CD8-positive, alpha-beta memory T cell (primary cell): ENCODE data around the gene OR52J3. TPM values are rescaled to one million over a fixed set of nuclear protein-coding genes. Genes with fewer than 3 reads are reported as not detected.
"Not testable (repeated sequence)": the region's sequence is repeated elsewhere in the genome, so short reads cannot be mapped to it uniquely, and the experiment has no call there.

Experiments
- CTCF ChIA-PET: fragments of 350-600 bp; sonication (Branson Sonifier 250); formaldehyde crosslinking; loops from one replicate; lab custom pipeline; 2021; ENCODE audit warnings: antibody characterized with exemption; lab: Charles Lee
- POLR2A ChIA-PET: fragments of 350-600 bp; sonication (Branson Sonifier 250); formaldehyde crosslinking; loops from one replicate; lab custom pipeline; 2021; ENCODE audit warnings: antibody characterized with exemption; lab: Charles Lee
- DNase-seq, 5 donors: peaks; one replicate each; pipeline versions ENCODE4 v3.0.0 to v3.0.0-alpha.2; 2020 to 2022; ENCODE audit warnings: mixed read lengths in 1 of 5
- H3K27ac ChIP-seq: one replicate; pipeline ENCODE4 v1.7.0; 2013; ENCODE audit warnings: low read depth, mild to moderate bottlenecking, low read length, moderate library complexity
- H3K27me3 ChIP-seq: 2 replicates; pipeline ENCODE4 v1.7.0; 2013; ENCODE audit warnings: low read length, mild to moderate bottlenecking; ENCODE audit not compliant: insufficient read depth, poor library complexity, severe bottlenecking
- H3K36me3 ChIP-seq: 2 replicates; pipeline ENCODE4 v1.7.0; 2013; ENCODE audit warnings: mild to moderate bottlenecking, low read length, moderate library complexity; ENCODE audit not compliant: insufficient read depth
- H3K4me1 ChIP-seq: 2 replicates; pipeline ENCODE4 v1.7.0; 2013; ENCODE audit warnings: mild to moderate bottlenecking, low read length, moderate library complexity; ENCODE audit not compliant: insufficient read depth
- H3K4me3 ChIP-seq: 2 replicates; pipeline ENCODE4 v1.7.0; 2013; ENCODE audit warnings: mild to moderate bottlenecking, low read length
- H3K9me3 ChIP-seq: 2 replicates; pipeline ENCODE4 v1.7.0; 2013; ENCODE audit warnings: mild to moderate bottlenecking, low read length
- H3K27ac Mint-ChIP-seq, 8 donors: one replicate each; pipeline ENCODE4 v1.8.0; 2020 to 2021; ENCODE audit warnings: mixed read lengths in 8 of 8, mild to moderate bottlenecking in 6 of 8, inconsistent platforms in 3 of 8, moderate library complexity in 3 of 8
- H3K27me3 Mint-ChIP-seq, 2 donors: one replicate each; pipeline ENCODE4 v1.8.0; 2020 to 2021; ENCODE audit warnings: mixed read lengths in 2 of 2, mild to moderate bottlenecking in 1 of 2, moderate library complexity in 1 of 2
- H3K36me3 Mint-ChIP-seq, 3 donors: one replicate each; pipeline ENCODE4 v1.8.0; 2020 to 2021; ENCODE audit warnings: mixed read lengths in 3 of 3, inconsistent platforms in 1 of 3, mild to moderate bottlenecking in 1 of 3
- H3K4me1 Mint-ChIP-seq, 3 donors: one replicate each; pipeline ENCODE4 v1.8.0; 2020 to 2021; ENCODE audit warnings: mixed read lengths in 3 of 3, inconsistent platforms in 1 of 3, mild to moderate bottlenecking in 1 of 3
- H3K4me3 Mint-ChIP-seq, 7 donors: one replicate each; pipeline ENCODE4 v1.8.0; 2020 to 2021; ENCODE audit warnings: mixed read lengths in 7 of 7, mild to moderate bottlenecking in 6 of 7, moderate library complexity in 4 of 7, inconsistent platforms in 2 of 7
- H3K9me3 Mint-ChIP-seq, 5 donors: one replicate each; pipeline ENCODE4 v1.8.0; 2020 to 2022; ENCODE audit warnings: mixed read lengths in 5 of 5, mild to moderate bottlenecking in 3 of 5, moderate library complexity in 2 of 5, inconsistent platforms in 1 of 5
- polyA plus RNA-seq: library from polyadenylated mRNA; unstranded; fragments of 300-500 nt; fragmentation: Illumina TruSeq; gene quantifications from one replicate; pipeline ENCODE4 v1.2.3, GENCODE V29; 2021
- total RNA-seq, 2 experiments: library from RNA; stranded (reverse); gene quantifications; one replicate each; pipeline ENCODE4 v1.2.3, GENCODE V29; 2021

Gene OR52J3
- total and polyA plus RNA-seq, 3 experiments from 2014 or later, result not detected

DNA sequence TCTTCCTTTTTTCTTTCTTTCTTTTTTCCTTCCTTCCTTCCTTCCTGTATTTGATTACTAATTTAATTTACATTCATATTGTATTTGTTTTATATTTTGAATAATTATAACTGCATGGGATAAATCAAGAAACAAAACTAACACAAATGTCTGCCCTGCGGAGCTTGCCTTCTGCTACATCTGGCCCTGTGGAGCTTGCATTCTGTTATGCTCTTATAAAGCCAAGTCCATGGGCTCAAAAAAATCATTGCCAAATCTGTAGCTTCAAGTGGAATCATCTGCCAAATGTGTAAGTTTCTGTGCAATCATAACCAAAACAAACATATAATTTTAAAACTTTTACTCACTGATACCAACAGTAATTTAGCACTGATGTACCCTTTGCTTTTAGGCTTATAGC lies 8.0 kb upstream of the OR52J3 start:
- ChIA-PET CTCF (no interaction called here), POLR2A (no interaction called here)
- Mint-ChIP-seq H3K4me3 (no peak overlapping the region), H3K9me3 (peaks cover 0 to 2% (median 0%) of the 10 kb centered on the region in 5 donors), H3K4me1 (no peaks in the 10 kb centered on the region), H3K36me3 (no peaks in the 10 kb centered on the region), H3K27ac (no peak overlapping the region), H3K27me3 (no peaks in the 10 kb centered on the region)
- H3K4me1 ChIP-seq, result no peaks in the 10 kb centered on the region
- H3K4me3 ChIP-seq, result no peak overlapping the region
- no peak for DNase-seq
- H3K27ac ChIP-seq, result no peak overlapping the region
- H3K9me3 ChIP-seq, result no peaks in the 10 kb centered on the region
- no peaks in the 10 kb centered on the region for H3K36me3 ChIP-seq
- H3K27me3 ChIP-seq, result no peaks in the 10 kb centered on the region

DNA sequence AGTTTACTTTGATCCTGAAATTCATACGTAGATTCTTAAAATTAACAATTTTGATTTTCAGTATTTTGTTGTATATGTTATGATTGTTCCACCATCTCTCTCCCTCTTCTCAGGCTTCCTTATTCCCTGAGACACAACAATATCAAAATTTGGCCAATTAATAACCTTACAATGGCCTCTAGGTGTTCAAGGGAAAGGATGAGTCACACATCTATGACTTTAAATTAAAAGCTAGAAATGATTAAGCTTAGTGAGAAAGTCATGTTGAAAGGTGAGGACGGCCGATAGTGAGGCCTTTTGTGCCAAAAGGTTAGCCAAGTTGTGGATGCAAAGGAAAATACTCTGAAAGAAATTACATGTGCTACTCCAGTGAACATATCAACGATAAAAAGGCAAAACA lies 5.5 kb upstream of the OR52J3 start:
- Mint-ChIP-seq H3K36me3 (no peaks in the 10 kb centered on the region), H3K27ac (no peak overlapping the region), H3K4me3 (no peak overlapping the region), H3K27me3 (no peaks in the 10 kb centered on the region), H3K4me1 (no peaks in the 10 kb centered on the region), H3K9me3 (peaks cover 0 to 2% (median 0%) of the 10 kb centered on the region in 5 donors)
- ChIA-PET POLR2A (no interaction called here), CTCF (no interaction called here)
- H3K4me1 ChIP-seq, result no peaks in the 10 kb centered on the region
- no peak for DNase-seq
- H3K4me3 ChIP-seq, result no peak overlapping the region
- H3K36me3 ChIP-seq, result no peaks in the 10 kb centered on the region
- H3K9me3 ChIP-seq, result no peaks in the 10 kb centered on the region
- no peak overlapping the region for H3K27ac ChIP-seq
- H3K27me3 ChIP-seq, result no peaks in the 10 kb centered on the region

DNA sequence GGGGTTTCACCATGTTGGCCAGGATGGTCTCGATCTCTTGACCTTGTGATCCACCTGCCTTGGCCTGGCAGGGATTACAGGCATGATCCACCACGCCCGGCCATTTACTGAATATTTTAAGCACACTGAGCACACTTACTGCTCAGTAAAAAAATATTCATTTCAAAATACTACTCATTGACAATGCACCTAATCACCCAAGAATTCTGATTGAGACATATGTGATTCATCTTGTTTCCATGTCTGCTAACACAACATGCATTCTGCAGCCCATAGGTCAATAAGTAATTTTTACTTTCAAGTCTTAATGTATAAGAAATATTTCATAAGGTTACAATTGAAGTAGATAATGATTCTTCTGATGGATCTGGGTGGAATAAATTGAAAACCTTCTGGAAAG lies 4.2 kb upstream of the OR52J3 start:
- no peaks in the 10 kb centered on the region for H3K4me1 Mint-ChIP-seq
- peaks cover 0 to 2% (median 0%) of the 10 kb centered on the region in 5 donors for H3K9me3 Mint-ChIP-seq
- H3K4me3 Mint-ChIP-seq, result no peak overlapping the region
- Histone ChIP-seq H3K36me3 (no peaks in the 10 kb centered on the region), H3K27ac (no peak overlapping the region), H3K27me3 (no peaks in the 10 kb centered on the region), H3K9me3 (no peaks in the 10 kb centered on the region), H3K4me3 (no peak overlapping the region), H3K4me1 (no peaks in the 10 kb centered on the region)
- no peaks in the 10 kb centered on the region for H3K36me3 Mint-ChIP-seq
- ChIA-PET POLR2A (no interaction called here), CTCF (no interaction called here)
- H3K27me3 Mint-ChIP-seq, result no peaks in the 10 kb centered on the region
- H3K27ac Mint-ChIP-seq, result no peak overlapping the region
- no peak for DNase-seq

DNA sequence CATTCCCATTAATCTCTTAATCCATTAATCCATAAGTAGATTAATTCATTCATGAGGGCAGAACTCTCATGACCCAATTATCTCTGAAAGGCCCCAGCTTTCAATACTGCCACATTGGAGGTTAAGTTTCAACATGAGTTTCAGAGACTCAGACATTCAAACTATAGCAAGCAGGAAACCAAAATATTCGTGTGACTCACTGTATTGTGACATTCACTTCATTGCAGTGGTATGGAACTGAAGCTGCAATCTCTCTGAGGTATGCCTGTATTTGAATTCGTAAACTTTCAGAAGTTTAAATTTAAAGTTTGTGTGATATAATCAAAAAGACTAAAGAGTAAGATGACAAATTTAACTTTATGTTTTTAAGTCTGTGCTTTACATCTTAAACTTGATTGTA lies 2.9 kb upstream of the OR52J3 start:
- H3K4me3 ChIP-seq, result no peak overlapping the region
- CTCF ChIA-PET, result no interaction called here

DNA sequence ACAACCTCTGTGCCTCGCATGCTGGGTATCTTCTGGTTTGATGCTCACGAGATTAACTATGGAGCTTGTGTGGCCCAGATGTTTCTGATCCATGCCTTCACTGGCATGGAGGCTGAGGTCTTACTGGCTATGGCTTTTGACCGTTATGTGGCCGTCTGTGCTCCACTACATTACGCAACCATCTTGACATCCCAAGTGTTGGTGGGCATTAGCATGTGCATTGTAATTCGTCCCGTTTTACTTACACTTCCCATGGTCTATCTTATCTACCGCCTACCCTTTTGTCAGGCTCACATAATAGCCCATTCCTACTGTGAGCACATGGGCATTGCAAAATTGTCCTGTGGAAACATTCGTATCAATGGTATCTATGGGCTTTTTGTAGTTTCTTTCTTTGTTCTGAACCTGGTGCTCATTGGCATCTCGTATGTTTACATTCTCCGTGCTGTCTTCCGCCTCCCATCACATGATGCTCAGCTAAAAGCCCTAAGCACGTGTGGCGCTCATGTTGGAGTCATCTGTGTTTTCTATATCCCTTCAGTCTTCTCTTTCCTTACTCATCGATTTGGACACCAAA lies 516 bp downstream of the OR52J3 start:
- Mint-ChIP-seq H3K4me3 (no peak overlapping the region), H3K27me3 (no peaks in the 10 kb centered on the region), H3K9me3 (no peaks in the 10 kb centered on the region), H3K36me3 (no peaks in the 10 kb centered on the region), H3K4me1 (no peaks in the 10 kb centered on the region), H3K27ac (no peak overlapping the region)
- Histone ChIP-seq H3K9me3 (no peaks in the 10 kb centered on the region), H3K27ac (no peak overlapping the region), H3K36me3 (no peaks in the 10 kb centered on the region), H3K27me3 (no peaks in the 10 kb centered on the region), H3K4me3 (no peak overlapping the region), H3K4me1 (no peaks in the 10 kb centered on the region)
- CTCF ChIA-PET, result no interaction called here
- POLR2A ChIA-PET, result no interaction called here
- DNase-seq, result no peak

More for the DNA sequence above, 2.9 kb upstream of the OR52J3 start:
- H3K4me3 Mint-ChIP-seq, result no peak overlapping the region
- H3K27me3 ChIP-seq, result no peaks in the 10 kb centered on the region
- H3K4me1 Mint-ChIP-seq, result no peaks in the 10 kb centered on the region
- H3K9me3 ChIP-seq, result no peaks in the 10 kb centered on the region
- DNase-seq, result no peak
- POLR2A ChIA-PET, result no interaction called here
- no peaks in the 10 kb centered on the region for H3K9me3 Mint-ChIP-seq
- H3K27ac Mint-ChIP-seq, result no peak overlapping the region
- no peak overlapping the region for H3K27ac ChIP-seq
- H3K4me1 ChIP-seq, result no peaks in the 10 kb centered on the region
- H3K36me3 ChIP-seq, result no peaks in the 10 kb centered on the region
- H3K27me3 Mint-ChIP-seq, result no peaks in the 10 kb centered on the region
- H3K36me3 Mint-ChIP-seq, result no peaks in the 10 kb centered on the region

DNA sequence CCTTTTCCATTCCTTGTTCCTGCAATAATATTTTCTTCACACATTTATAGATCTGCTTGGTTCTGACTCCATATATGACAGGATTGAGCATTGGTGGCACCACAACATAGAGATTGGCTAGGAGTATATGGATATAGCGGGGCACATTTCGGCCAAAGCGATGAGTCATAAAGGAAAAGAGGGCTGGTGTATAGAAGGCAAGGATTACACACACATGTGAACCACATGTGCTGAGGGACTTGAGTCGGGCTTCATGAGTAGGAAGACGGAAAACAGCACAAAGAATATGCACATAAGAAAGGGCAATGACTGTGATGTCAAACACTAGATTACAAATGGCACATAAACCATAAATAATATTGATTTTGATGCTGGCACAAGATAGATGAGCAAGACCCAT lies 12.4 kb downstream of the OR52J3 start:
- H3K36me3 ChIP-seq, DNase-seq, H3K4me1 ChIP-seq, H3K27ac Mint-ChIP-seq, H3K27me3 Mint-ChIP-seq, H3K4me3 ChIP-seq, H3K36me3 Mint-ChIP-seq, H3K27ac ChIP-seq, H3K9me3 ChIP-seq, CTCF ChIA-PET, H3K4me3 Mint-ChIP-seq, H3K4me1 Mint-ChIP-seq, POLR2A ChIA-PET, H3K27me3 ChIP-seq: not testable (repeated sequence)
- H3K9me3 Mint-ChIP-seq, result peaks cover 0 to 11% (median 3%) of the 10 kb centered on the region in 5 donors

DNA sequence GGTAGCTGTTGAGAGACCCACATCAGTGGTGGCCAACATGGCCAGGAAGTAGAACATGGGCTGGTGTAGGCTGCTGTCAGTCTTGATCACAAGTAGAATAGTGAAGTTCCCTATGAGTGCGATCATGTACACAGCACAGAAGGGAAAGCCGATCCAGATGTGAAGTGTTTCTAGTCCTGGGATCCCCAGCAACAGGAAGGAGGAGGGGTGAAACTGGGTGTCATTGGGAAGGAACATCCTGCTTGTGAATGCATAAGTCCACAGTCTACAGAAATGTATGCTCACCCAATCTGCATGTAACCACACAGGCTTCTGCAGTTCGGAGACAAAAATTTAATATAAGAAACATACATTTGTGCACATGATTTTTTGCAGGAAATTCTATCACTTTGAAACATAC lies 13.1 kb downstream of the OR52J3 start, which contains the start of gene OR52E2:
TSS of gene OR52E2 (minus strand) at position 237 of the 400 bp plus-strand sequence. CDS start at position 237, 0 bp downstream.
- Mint-ChIP-seq H3K27me3 (peaks cover 0 to 1% of the 10 kb centered on the region in 2 donors), H3K36me3 (no peaks in the 10 kb centered on the region), H3K9me3 (peaks cover 0 to 11% (median 3%) of the 10 kb centered on the region in 5 donors), H3K4me3 (no peak within 1 kb of the TSS), H3K4me1 (no peaks in the 10 kb centered on the region), H3K27ac (no peak within 1 kb of the TSS)
- no peaks in the 10 kb centered on the region for H3K9me3 ChIP-seq
- no peak for DNase-seq
- CTCF ChIA-PET, result no interaction called here
- POLR2A ChIA-PET, result no interaction called here
- no peaks in the 10 kb centered on the region for H3K4me1 ChIP-seq
- no peak within 1 kb of the TSS for H3K27ac ChIP-seq
- H3K36me3 ChIP-seq, result no peaks in the 10 kb centered on the region
- H3K27me3 ChIP-seq, result no peaks in the 10 kb centered on the region
- H3K4me3 ChIP-seq, result no peak within 1 kb of the TSS

DNA sequence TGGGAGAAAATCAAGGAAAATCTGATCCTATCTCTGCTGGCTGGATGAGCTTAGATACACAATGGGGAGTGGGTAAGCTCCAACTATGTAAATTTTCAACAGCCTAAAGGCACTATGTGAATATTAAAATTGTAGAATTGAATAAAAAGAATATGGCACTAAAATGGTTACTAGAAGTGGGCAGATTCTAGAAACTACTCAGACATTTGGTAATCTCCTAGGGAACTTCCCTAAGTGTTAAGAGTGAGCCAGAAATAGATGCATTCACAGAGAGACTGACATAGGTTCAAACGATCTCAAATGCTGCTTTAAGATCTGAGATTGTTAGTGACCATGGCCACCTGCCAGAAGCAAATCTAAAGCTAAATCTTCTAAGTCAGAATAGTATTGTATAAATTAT lies 18.7 kb downstream of the OR52J3 start:
- H3K27me3 Mint-ChIP-seq, result peaks cover 0 to 1% of the 10 kb centered on the region in 2 donors
- H3K36me3 ChIP-seq, result no peaks in the 10 kb centered on the region
- H3K27ac Mint-ChIP-seq, result no peak overlapping the region
- no peak overlapping the region for H3K4me3 Mint-ChIP-seq
- no peak overlapping the region for H3K4me3 ChIP-seq
- DNase-seq, result no peak
- no peaks in the 10 kb centered on the region for H3K4me1 ChIP-seq
- H3K9me3 Mint-ChIP-seq, result peaks cover 0 to 2% (median 0%) of the 10 kb centered on the region in 5 donors
- CTCF ChIA-PET, result no interaction called here
- no peaks in the 10 kb centered on the region for H3K4me1 Mint-ChIP-seq
- no peaks in the 10 kb centered on the region for H3K9me3 ChIP-seq
- H3K36me3 Mint-ChIP-seq, result no peaks in the 10 kb centered on the region
- H3K27me3 ChIP-seq, result no peaks in the 10 kb centered on the region
- no peak overlapping the region for H3K27ac ChIP-seq
- POLR2A ChIA-PET, result no interaction called here
